Measurements from ENCODE around the gene ZCCHC14.

GRCh38 chr16:87371261-87371866 lies 121.5 kb downstream of the ZCCHC14 start:
- TF ChIP-seq CTCF (IDR thresholded peaks at IDR 0.05) (no peak), POLR2A (IDR thresholded peaks at IDR 0.05) (no peak), EP300 (IDR thresholded peaks at IDR 0.05) (no peak), POLR2AphosphoS5 (IDR thresholded peaks at IDR 0.05) (no peak)
